ENCODE results near the gene CKM. TPM values are rescaled to one million over a fixed set of nuclear protein-coding genes. Genes with fewer than 3 reads are reported as not detected.
A peak's percentile ranks its signal among the peaks of the same experiment; 100 is the strongest.

The CKM gene
- total RNA-seq, 4 donors from 2014 or later = 18,507 to 37,792 (median 27,366) TPM

DNA sequence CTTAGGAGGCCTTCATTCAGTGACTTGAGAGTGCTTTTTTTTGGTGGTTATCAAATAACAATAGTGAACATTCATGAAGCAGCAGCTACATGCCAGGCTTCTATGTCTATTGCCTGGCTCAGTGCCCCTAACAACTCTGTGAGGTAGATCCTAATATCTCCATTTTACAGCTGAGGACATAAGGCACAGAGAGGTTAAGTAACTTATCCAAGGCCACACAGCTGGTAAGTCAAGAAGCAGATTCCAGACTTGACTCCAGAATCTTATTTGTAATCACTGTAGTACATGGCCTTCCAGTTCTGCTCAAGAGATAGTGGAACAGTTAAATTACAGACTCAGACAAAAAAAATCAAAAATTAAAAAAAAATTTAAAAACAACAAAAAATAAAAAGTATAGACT, 26.8 kb downstream of the CKM start:
- Histone ChIP-seq H3K27ac (no peak overlapping the region), H3K27me3 (no peaks in the 10 kb centered on the region), H3K9me3 (peaks cover 0 to 3% (median 0%) of the 10 kb centered on the region in 3 donors), H3K4me1 (no peaks in the 10 kb centered on the region), H3K36me3 (no peaks in the 10 kb centered on the region), H3K4me3 (no peak overlapping the region)
- in situ Hi-C loops (cut with MboI; ENCODE audit: low sequenced_read_pairs in 4 of 4) = no loop called here
- intact Hi-C loops (cut with DNase I; ENCODE audit: low total_unique reads) = no loop called here
- ATAC-seq (no peak), DNase-seq (no peak)
- TF ChIP-seq, protein P1, sequence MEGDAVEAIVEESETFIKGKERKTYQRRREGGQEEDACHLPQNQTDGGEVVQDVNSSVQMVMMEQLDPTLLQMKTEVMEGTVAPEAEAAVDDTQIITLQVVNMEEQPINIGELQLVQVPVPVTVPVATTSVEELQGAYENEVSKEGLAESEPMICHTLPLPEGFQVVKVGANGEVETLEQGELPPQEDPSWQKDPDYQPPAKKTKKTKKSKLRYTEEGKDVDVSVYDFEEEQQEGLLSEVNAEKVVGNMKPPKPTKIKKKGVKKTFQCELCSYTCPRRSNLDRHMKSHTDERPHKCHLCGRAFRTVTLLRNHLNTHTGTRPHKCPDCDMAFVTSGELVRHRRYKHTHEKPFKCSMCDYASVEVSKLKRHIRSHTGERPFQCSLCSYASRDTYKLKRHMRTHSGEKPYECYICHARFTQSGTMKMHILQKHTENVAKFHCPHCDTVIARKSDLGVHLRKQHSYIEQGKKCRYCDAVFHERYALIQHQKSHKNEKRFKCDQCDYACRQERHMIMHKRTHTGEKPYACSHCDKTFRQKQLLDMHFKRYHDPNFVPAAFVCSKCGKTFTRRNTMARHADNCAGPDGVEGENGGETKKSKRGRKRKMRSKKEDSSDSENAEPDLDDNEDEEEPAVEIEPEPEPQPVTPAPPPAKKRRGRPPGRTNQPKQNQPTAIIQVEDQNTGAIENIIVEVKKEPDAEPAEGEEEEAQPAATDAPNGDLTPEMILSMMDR (IDR thresholded peaks at IDR 0.05 in 4 of 5, conservative IDR thresholded peaks at IDR 0.05 in 1 of 5) = no peak
- no peak for TF ChIP-seq POLR2A (IDR thresholded peaks at IDR 0.05)

DNA sequence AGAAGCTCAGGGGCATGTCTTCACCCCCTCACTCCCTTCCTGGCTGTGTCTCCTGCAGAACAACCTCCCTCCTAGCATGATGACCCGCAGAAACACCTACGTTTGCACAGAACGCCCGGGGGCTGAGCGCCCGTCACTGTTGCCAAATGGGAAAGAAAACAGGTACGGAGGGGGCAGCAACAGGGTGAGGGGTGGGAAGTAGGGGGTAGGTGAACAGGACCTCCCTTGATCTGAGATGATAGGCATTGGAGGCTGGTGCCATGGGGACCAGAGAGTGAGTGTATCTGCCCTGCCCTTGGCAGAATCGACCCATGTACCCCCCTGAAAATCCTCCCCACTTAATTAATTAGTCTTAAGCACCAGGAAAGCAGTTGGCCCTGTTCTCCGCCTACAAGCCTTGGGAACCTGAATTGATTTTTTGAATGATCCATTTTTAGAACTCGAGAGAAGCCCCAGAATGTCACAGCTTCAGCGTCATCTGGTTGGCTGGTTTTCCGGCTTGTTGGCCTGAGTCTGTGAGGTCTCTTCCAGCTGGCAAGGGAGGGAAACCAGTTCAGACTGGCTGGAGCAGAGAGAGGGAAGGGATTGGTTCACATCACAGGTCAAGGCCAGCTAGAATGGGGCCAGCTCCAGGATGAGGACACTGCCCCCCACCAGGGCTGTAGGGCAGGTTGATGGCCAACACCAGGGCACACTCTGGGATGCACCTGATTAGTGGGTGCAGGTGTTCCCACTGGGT, 28.2 kb downstream of the CKM start:
- Histone ChIP-seq H3K27ac (no peak overlapping the region), H3K9me3 (peaks cover 0 to 3% (median 0%) of the 10 kb centered on the region in 3 donors), H3K36me3 (no peaks in the 10 kb centered on the region), H3K4me1 (no peaks in the 10 kb centered on the region), H3K4me3 (no peak overlapping the region), H3K27me3 (no peaks in the 10 kb centered on the region)
- peak in 1 of 2 donors; percentile 70 for ATAC-seq
- TF ChIP-seq, protein P1 (IDR thresholded peaks at IDR 0.05 in 4 of 5, conservative IDR thresholded peaks at IDR 0.05 in 1 of 5) = no peak
- no peak for DNase-seq
- in situ Hi-C loops (cut with MboI; ENCODE audit: low sequenced_read_pairs in 4 of 4) (no loop called here), intact Hi-C loops (cut with DNase I; ENCODE audit: low total_unique reads) (no loop called here)

DNA sequence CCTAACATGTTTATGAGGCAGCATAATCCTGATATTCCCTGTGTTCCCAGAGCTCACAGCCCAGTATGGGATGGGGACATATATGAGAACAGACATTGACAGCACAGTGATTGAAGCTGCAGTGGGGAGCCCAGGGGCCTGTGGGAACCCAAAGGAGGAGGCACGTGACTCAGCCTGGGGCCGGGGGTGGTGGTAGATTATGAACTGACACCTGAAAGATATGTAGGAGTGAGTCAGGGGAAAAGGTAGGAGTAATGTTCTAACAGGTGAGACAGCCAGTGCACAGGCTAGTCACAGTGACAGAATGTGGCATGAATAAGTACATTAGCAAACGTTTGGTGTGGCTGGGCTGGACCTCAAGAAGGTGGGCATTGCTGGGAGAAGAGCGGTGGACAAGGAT, 29.0 kb downstream of the CKM start:
- in situ Hi-C loops (cut with MboI; ENCODE audit: low sequenced_read_pairs in 4 of 4) (no loop called here), intact Hi-C loops (cut with DNase I; ENCODE audit: low total_unique reads) (no loop called here)
- peaks cover 0 to 4% of the 10 kb centered on the region in 2 donors for H3K36me3 ChIP-seq
- no peak overlapping the region for H3K4me3 ChIP-seq
- H3K9me3 ChIP-seq = peaks cover 0 to 3% (median 0%) of the 10 kb centered on the region in 3 donors
- DNase-seq = no peak
- ATAC-seq = no peak
- H3K27me3 ChIP-seq = no peaks in the 10 kb centered on the region
- H3K4me1 ChIP-seq = no peaks in the 10 kb centered on the region
- no peak overlapping the region for H3K27ac ChIP-seq
- TF ChIP-seq POLR2A (IDR thresholded peaks at IDR 0.05) = no peak
- TF ChIP-seq, protein P1 (IDR thresholded peaks at IDR 0.05 in 4 of 5, conservative IDR thresholded peaks at IDR 0.05 in 1 of 5) = no peak

DNA sequence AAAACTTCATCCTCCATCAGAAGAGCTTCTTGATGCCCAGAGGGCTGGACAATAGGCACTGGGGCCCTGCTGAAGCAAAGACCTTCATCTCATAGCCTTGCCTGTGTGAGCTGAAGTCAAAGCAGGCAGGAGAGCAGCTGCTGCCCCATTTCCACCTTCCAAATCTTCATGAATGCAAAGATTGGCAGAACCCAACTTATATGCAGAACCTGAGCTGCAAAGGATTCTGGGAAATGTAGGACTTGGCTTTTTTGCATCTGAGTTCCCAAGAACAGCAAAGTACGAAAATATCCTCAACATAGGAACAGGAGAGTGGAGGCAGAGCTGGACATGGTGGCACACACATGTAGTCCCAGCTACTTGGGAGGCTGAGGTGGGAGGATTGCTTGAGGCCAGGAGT, 30.8 kb downstream of the CKM start:
- ATAC-seq (no peak), DNase-seq (no peak)
- Histone ChIP-seq H3K27me3 (no peaks in the 10 kb centered on the region), H3K36me3 (peaks cover 0 to 12% of the 10 kb centered on the region in 2 donors), H3K9me3 (peaks cover 0 to 3% (median 0%) of the 10 kb centered on the region in 3 donors), H3K27ac (no peak overlapping the region), H3K4me1 (no peaks in the 10 kb centered on the region), H3K4me3 (no peak overlapping the region)
- intact Hi-C loops (cut with DNase I; ENCODE audit: low total_unique reads) (no loop called here), in situ Hi-C loops (cut with MboI; ENCODE audit: low sequenced_read_pairs in 4 of 4) (no loop called here)
- TF ChIP-seq, protein P1 (IDR thresholded peaks at IDR 0.05 in 4 of 5, conservative IDR thresholded peaks at IDR 0.05 in 1 of 5) = no peak
- no peak for TF ChIP-seq POLR2A (IDR thresholded peaks at IDR 0.05)
